Body of pancreas (tissue), 4 donors: Measurements from ENCODE around the gene PITPNC1.

ENCODE experiments used
- POLR2A ChIP-seq, 3 donors: fragments of 450-650 bp; IDR thresholded peaks; one replicate each; pipeline ENCODE4 v1.6.1; 2016; ENCODE audit warnings: antibody characterized with exemption in 3 of 3, mild to moderate bottlenecking in 2 of 3
- TF ChIP-seq, protein P1 (sequence below), 7 experiments: fragments of 450-650 bp in 4 of 7; fragments of 200-600 bp in 3 of 7; sonication (generic) in 3 of 7; IDR thresholded peaks; one replicate each; pipeline ENCODE4 v1.5.1; 2016 to 2019; ENCODE audit warnings: antibody characterized with exemption in 7 of 7

- TF ChIP-seq, protein P1, sequence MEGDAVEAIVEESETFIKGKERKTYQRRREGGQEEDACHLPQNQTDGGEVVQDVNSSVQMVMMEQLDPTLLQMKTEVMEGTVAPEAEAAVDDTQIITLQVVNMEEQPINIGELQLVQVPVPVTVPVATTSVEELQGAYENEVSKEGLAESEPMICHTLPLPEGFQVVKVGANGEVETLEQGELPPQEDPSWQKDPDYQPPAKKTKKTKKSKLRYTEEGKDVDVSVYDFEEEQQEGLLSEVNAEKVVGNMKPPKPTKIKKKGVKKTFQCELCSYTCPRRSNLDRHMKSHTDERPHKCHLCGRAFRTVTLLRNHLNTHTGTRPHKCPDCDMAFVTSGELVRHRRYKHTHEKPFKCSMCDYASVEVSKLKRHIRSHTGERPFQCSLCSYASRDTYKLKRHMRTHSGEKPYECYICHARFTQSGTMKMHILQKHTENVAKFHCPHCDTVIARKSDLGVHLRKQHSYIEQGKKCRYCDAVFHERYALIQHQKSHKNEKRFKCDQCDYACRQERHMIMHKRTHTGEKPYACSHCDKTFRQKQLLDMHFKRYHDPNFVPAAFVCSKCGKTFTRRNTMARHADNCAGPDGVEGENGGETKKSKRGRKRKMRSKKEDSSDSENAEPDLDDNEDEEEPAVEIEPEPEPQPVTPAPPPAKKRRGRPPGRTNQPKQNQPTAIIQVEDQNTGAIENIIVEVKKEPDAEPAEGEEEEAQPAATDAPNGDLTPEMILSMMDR (IDR thresholded peaks at IDR 0.05): peak in 2 of 7 experiments; percentile 16 to 21
- TF ChIP-seq POLR2A (IDR thresholded peaks at IDR 0.05): no peak
Measured at GRCh38 chr17:67534941-67535340, 157.9 kb downstream of the PITPNC1 start.
